Activated naive CD4-positive, alpha-beta T cell treated with anti-CD3 and anti-CD28 coated beads, Interleukin-2, amount 50 U/mL, for 24 hours (primary cell): Measurements from ENCODE around the gene HSD17B2.
"Not testable (repeated sequence)": the region's sequence is repeated elsewhere in the genome, so short reads cannot be mapped to it uniquely, and the experiment has no call there.

Experiments used
- H3K27ac Mint-ChIP-seq: one replicate; pipeline ENCODE4 v1.8.0; 2021; ENCODE audit warnings: mild to moderate bottlenecking, mixed read lengths
- H3K27me3 Mint-ChIP-seq: one replicate; pipeline ENCODE4 v1.8.0; 2021; ENCODE audit warnings: mixed read lengths
- H3K36me3 Mint-ChIP-seq: one replicate; pipeline ENCODE4 v1.8.0; 2021; ENCODE audit warnings: mixed read lengths
- H3K4me1 Mint-ChIP-seq: one replicate; pipeline ENCODE4 v1.8.0; 2021; ENCODE audit warnings: mixed read lengths
- H3K4me3 Mint-ChIP-seq: one replicate; pipeline ENCODE4 v1.8.0; 2021; ENCODE audit warnings: mild to moderate bottlenecking, mixed read lengths
- H3K9me3 Mint-ChIP-seq: one replicate; pipeline ENCODE4 v1.8.0; 2021; ENCODE audit warnings: mixed read lengths

The HSD17B2 gene

GRCh38 chr16:82034981-82035612, at the start of gene HSD17B2:
Gene HSD17B2 (plus strand): TSS chr16:82035253. CDS start chr16:82035425, 172 bp downstream.
- Mint-ChIP-seq H3K36me3 (no peaks in the 10 kb centered on the region), H3K27ac (no peak within 1 kb of the TSS), H3K4me3 (no peak within 1 kb of the TSS), H3K9me3 (no peaks in the 10 kb centered on the region), H3K4me1 (no peaks in the 10 kb centered on the region), H3K27me3 (peaks cover 4% of the 10 kb centered on the region)

GRCh38 chr16:81987121-81987520, 47.9 kb upstream of the HSD17B2 start:
- H3K36me3 Mint-ChIP-seq, result no peaks in the 10 kb centered on the region
- no peaks in the 10 kb centered on the region for H3K4me1 Mint-ChIP-seq
- peaks cover 5% of the 10 kb centered on the region for H3K27me3 Mint-ChIP-seq
- H3K27ac Mint-ChIP-seq, result no peak overlapping the region
- H3K4me3 Mint-ChIP-seq, result no peak overlapping the region
- H3K9me3 Mint-ChIP-seq, result no peaks in the 10 kb centered on the region

- no peak overlapping the region for H3K4me3 Mint-ChIP-seq
- H3K27me3 Mint-ChIP-seq, result peaks cover 5% of the 10 kb centered on the region
- no peaks in the 10 kb centered on the region for H3K9me3 Mint-ChIP-seq
- H3K4me1 Mint-ChIP-seq, result no peaks in the 10 kb centered on the region
- no peaks in the 10 kb centered on the region for H3K36me3 Mint-ChIP-seq
- no peak overlapping the region for H3K27ac Mint-ChIP-seq
Observed at GRCh38 chr16:81987706-81988105, 47.3 kb upstream of the HSD17B2 start.

GRCh38 chr16:81992859-81993258, 42.2 kb upstream of the HSD17B2 start:
- Mint-ChIP-seq H3K27me3 (no peaks in the 10 kb centered on the region), H3K4me1 (no peaks in the 10 kb centered on the region), H3K27ac (no peak overlapping the region), H3K4me3 (no peak overlapping the region), H3K36me3 (no peaks in the 10 kb centered on the region), H3K9me3 (no peaks in the 10 kb centered on the region)

- Mint-ChIP-seq H3K27me3 (no peaks in the 10 kb centered on the region), H3K27ac (no peak overlapping the region), H3K4me1 (no peaks in the 10 kb centered on the region), H3K36me3 (peaks cover 5% of the 10 kb centered on the region), H3K4me3 (no peak overlapping the region), H3K9me3 (no peaks in the 10 kb centered on the region)
Observed at GRCh38 chr16:81994485-81994884, 40.6 kb upstream of the HSD17B2 start.

- Mint-ChIP-seq H3K27me3 (no peaks in the 10 kb centered on the region), H3K36me3 (peaks cover 5% of the 10 kb centered on the region), H3K9me3 (no peaks in the 10 kb centered on the region), H3K4me1 (no peaks in the 10 kb centered on the region), H3K4me3 (no peak overlapping the region), H3K27ac (no peak overlapping the region)
Observed at GRCh38 chr16:81995651-81996050, 39.4 kb upstream of the HSD17B2 start.

GRCh38 chr16:81996664-81997509, 38.2 kb upstream of the HSD17B2 start:
- H3K27ac Mint-ChIP-seq, result no peak overlapping the region
- H3K4me1 Mint-ChIP-seq, result no peaks in the 10 kb centered on the region
- no peak overlapping the region for H3K4me3 Mint-ChIP-seq
- no peaks in the 10 kb centered on the region for H3K9me3 Mint-ChIP-seq
- H3K27me3 Mint-ChIP-seq, result no peaks in the 10 kb centered on the region
- peaks cover 6% of the 10 kb centered on the region for H3K36me3 Mint-ChIP-seq

GRCh38 chr16:81997738-81998137, 37.3 kb upstream of the HSD17B2 start:
- H3K27ac Mint-ChIP-seq, result no peak overlapping the region
- H3K27me3 Mint-ChIP-seq, result no peaks in the 10 kb centered on the region
- no peak overlapping the region for H3K4me3 Mint-ChIP-seq
- no peaks in the 10 kb centered on the region for H3K9me3 Mint-ChIP-seq
- peaks cover 6% of the 10 kb centered on the region for H3K36me3 Mint-ChIP-seq
- H3K4me1 Mint-ChIP-seq, result no peaks in the 10 kb centered on the region

- no peak overlapping the region for H3K4me3 Mint-ChIP-seq
- H3K4me1 Mint-ChIP-seq, result no peaks in the 10 kb centered on the region
- H3K36me3 Mint-ChIP-seq, result peaks cover 6% of the 10 kb centered on the region
Observed at GRCh38 chr16:82002831-82003230, 32.2 kb upstream of the HSD17B2 start.

GRCh38 chr16:82004601-82005000, 30.5 kb upstream of the HSD17B2 start:
- H3K4me3 Mint-ChIP-seq, result no peak overlapping the region
- peaks cover 4% of the 10 kb centered on the region for H3K36me3 Mint-ChIP-seq
- H3K4me1 Mint-ChIP-seq, result no peaks in the 10 kb centered on the region
- H3K9me3 Mint-ChIP-seq, result no peaks in the 10 kb centered on the region
- no peaks in the 10 kb centered on the region for H3K27me3 Mint-ChIP-seq
- H3K27ac Mint-ChIP-seq, result no peak overlapping the region

More at GRCh38 chr16:82002831-82003230, 32.2 kb upstream of the HSD17B2 start:
- Mint-ChIP-seq H3K27me3 (no peaks in the 10 kb centered on the region), H3K9me3 (no peaks in the 10 kb centered on the region), H3K27ac (no peak overlapping the region)

- Mint-ChIP-seq H3K9me3 (no peaks in the 10 kb centered on the region), H3K27ac (peak overlapping the region; percentile 77), H3K4me3 (no peak overlapping the region), H3K36me3 (peaks cover 4% of the 10 kb centered on the region), H3K27me3 (no peaks in the 10 kb centered on the region), H3K4me1 (peaks cover under 1% of the 10 kb centered on the region)
Observed at GRCh38 chr16:82005027-82005830, 29.8 kb upstream of the HSD17B2 start.

GRCh38 chr16:82006036-82006435, 29.0 kb upstream of the HSD17B2 start:
- Mint-ChIP-seq H3K4me3 (no peak overlapping the region), H3K4me1 (peaks cover 8% of the 10 kb centered on the region), H3K9me3 (no peaks in the 10 kb centered on the region), H3K27me3 (no peaks in the 10 kb centered on the region), H3K36me3 (peaks cover 7% of the 10 kb centered on the region), H3K27ac (no peak overlapping the region)

- Mint-ChIP-seq H3K4me3 (no peak overlapping the region), H3K4me1 (peaks cover 17% of the 10 kb centered on the region), H3K9me3 (peaks cover 8% of the 10 kb centered on the region), H3K27ac (no peak overlapping the region), H3K36me3 (peaks cover 5% of the 10 kb centered on the region), H3K27me3 (peaks cover 8% of the 10 kb centered on the region)
Observed at GRCh38 chr16:82007189-82007588, 27.9 kb upstream of the HSD17B2 start.

- Mint-ChIP-seq H3K4me3 (no peak overlapping the region), H3K9me3 (peaks cover 9% of the 10 kb centered on the region), H3K36me3 (peaks cover 5% of the 10 kb centered on the region), H3K27me3 (peaks cover 14% of the 10 kb centered on the region), H3K4me1 (peaks cover 18% of the 10 kb centered on the region), H3K27ac (no peak overlapping the region)
Observed at GRCh38 chr16:82008957-82009592, 26.0 kb upstream of the HSD17B2 start.

- peaks cover 18% of the 10 kb centered on the region for H3K4me1 Mint-ChIP-seq
- not testable (repeated sequence) for H3K36me3 Mint-ChIP-seq, H3K27ac Mint-ChIP-seq, H3K9me3 Mint-ChIP-seq, H3K4me3 Mint-ChIP-seq
- H3K27me3 Mint-ChIP-seq, result peaks cover 14% of the 10 kb centered on the region
Observed at GRCh38 chr16:82009789-82010188, 25.3 kb upstream of the HSD17B2 start.
